A549 (cell line): ENCODE data around the gene ADGRE1.

Experiments used
- CEBPB ChIP-seq, 2 experiments: fragments of >200 bp in 1 of 2; sonication (Bioruptor Twin) in 1 of 2; formaldehyde crosslinking in 1 of 2; IDR thresholded peaks; 2 replicates each; pipeline ENCODE4 v1.6.1; 2012 to 2016
- CHD2 ChIP-seq: fragments of 150-350 bp; IDR thresholded peaks from 2 replicates; pipeline ENCODE4 v1.6.1; 2014; ENCODE audit warnings: low read length; ENCODE audit not compliant: partially characterized antibody
- CTCF ChIP-seq: fragments of >200 bp; sonication (Bioruptor Twin); formaldehyde crosslinking; IDR thresholded peaks from 3 replicates; pipeline ENCODE4 v1.5.1; 2016
- EP300 ChIP-seq, 2 experiments: fragments of >200 bp; sonication (Bioruptor Twin); formaldehyde crosslinking; IDR thresholded peaks; 2 replicates in 1 of 2; 3 replicates in 1 of 2; pipeline ENCODE4 v1.6.1; 2016 to 2017
- GATA3 ChIP-seq: IDR thresholded peaks from 2 replicates; pipeline ENCODE4 v1.6.1; 2012; ENCODE audit warnings: borderline replicate concordance
- HDAC2 ChIP-seq: fragments of 200-600 bp; sonication (generic); IDR thresholded peaks from 2 replicates; pipeline ENCODE4 v1.6.1; 2016
- JUN ChIP-seq, 2 experiments: fragments of >200 bp; sonication (Bioruptor Twin); formaldehyde crosslinking; IDR thresholded peaks; 2 replicates in 1 of 2; 3 replicates in 1 of 2; pipeline ENCODE4 v1.6.1; 2016 to 2017
- MAFK ChIP-seq: fragments of 450-650 bp; IDR thresholded peaks from 2 replicates; pipeline ENCODE4 v1.6.1; 2014; ENCODE audit not compliant: partially characterized antibody
- MAX ChIP-seq: IDR thresholded peaks from 2 replicates; pipeline ENCODE4 v1.6.1; 2012
- RARB ChIP-seq: fragments of 250-450 bp; sonication (Bioruptor Pico); IDR thresholded peaks from 2 replicates; pipeline ENCODE4 v1.8.0; 2021; ENCODE audit warnings: mild to moderate bottlenecking, moderate library complexity
- REST ChIP-seq: fragments of 200-600 bp; sonication (generic); IDR thresholded peaks from 2 replicates; pipeline ENCODE4 v1.6.1; 2016; ENCODE audit warnings: antibody characterized with exemption, mild to moderate bottlenecking, moderate library complexity
- RFX5 ChIP-seq: fragments of 450-650 bp; IDR thresholded peaks from 2 replicates; pipeline ENCODE4 v1.7.1; 2014; ENCODE audit warnings: antibody characterized with exemption, mild to moderate bottlenecking, moderate library complexity
- SREBF2 ChIP-seq: fragments of 450-650 bp; IDR thresholded peaks from 2 replicates; pipeline ENCODE4 v1.6.1; 2014; ENCODE audit warnings: mild to moderate bottlenecking, moderate library complexity
- TF ChIP-seq, protein P1 (sequence below): IDR thresholded peaks from 2 replicates; pipeline ENCODE4 v1.6.1; 2012

DNA sequence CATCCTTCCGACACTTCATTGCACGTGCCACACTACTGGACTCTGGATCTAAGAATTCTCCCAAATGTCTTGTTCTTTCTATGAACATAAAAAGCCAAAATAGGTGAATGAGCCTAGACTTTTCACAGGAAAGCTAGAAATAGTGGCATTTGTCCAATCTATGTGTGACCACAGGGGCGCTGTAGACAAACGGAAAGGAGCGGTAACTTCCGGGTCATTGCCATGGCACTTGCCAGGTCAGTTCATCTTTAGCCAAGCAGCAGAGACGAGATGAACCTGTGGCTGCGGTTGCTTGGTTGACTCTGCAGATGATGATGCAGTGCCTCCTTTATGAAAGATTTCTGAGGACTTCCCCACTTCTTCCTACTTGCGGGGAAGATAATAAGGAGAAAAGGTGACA lies 65.6 kb downstream of the ADGRE1 start:
- TF ChIP-seq MAX (no peak), JUN (IDR thresholded peaks at IDR 0.05) (no peak), CTCF (no peak), RARB (CRISPR knock-in tag) (no peak), RFX5 (no peak), SREBF2 (no peak), CHD2 (no peak), MAFK (no peak), CEBPB (IDR thresholded peaks at IDR 0.05) (no peak), HDAC2 (no peak), REST (no peak), EP300 (IDR thresholded peaks at IDR 0.05) (no peak), GATA3 (no peak)
- TF ChIP-seq, protein P1, sequence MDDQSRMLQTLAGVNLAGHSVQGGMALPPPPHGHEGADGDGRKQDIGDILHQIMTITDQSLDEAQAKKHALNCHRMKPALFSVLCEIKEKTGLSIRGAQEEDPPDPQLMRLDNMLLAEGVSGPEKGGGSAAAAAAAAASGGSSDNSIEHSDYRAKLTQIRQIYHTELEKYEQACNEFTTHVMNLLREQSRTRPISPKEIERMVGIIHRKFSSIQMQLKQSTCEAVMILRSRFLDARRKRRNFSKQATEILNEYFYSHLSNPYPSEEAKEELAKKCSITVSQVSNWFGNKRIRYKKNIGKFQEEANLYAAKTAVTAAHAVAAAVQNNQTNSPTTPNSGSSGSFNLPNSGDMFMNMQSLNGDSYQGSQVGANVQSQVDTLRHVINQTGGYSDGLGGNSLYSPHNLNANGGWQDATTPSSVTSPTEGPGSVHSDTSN = no peak
